NCI-H345 treated with DMSO at 0.1 percent for 48 hours (cell line): ENCODE measurements around the gene PISD.
"Not testable (repeated sequence)": the region's sequence is repeated elsewhere in the genome, so short reads cannot be mapped to it uniquely, and the experiment has no call there.

ENCODE experiments used
- DNase-seq: peaks from one replicate; lab custom pipeline; 2025; ENCODE audit not compliant: unreplicated experiment; lab: John Stamatoyannopoulos, UW

The PISD gene

DNA sequence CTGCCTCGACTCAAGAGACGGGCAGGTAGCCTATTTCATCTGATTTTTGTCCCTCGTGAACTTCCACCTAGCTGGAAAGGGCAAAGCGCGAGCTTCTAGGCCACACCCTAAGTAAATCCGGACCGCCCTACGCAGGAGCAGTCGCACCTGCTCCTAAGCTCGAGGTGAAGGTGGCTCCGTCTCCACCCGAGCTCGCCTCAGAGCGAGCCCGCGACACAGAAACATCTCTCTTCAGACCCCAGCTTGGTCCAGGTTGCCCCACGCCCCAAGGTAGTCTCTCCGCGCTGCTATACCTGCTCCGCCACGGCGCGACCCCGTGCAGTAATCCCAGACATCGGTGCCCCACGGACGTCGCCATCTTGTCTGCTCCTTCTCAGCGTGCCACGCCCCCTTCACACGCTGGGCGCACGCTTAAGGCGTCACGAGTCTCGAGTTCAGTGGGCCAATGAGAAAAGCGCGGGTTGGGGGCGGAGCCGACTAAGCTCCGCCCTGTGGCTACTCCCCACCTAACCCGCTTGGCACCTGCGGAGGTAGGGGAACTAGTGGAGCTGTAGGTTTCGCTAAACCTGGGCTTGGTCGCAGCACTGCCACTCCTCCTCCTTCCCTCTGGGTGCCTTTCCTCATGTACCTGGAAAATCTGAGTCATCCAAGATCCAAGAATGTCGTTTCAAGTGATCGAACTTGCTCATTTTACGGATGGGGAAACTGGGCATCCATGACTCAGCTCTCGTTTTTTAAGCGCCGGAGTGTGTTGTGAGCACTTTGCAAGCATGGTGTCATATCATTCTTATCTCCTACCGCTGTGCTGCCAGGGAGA, at the start of gene PISD:
PISD (minus strand) TSS at position 365 of the 817 bp plus-strand sequence; CDS start at position 358, 7 bp downstream.
- DNase-seq: peak; percentile 89

DNA sequence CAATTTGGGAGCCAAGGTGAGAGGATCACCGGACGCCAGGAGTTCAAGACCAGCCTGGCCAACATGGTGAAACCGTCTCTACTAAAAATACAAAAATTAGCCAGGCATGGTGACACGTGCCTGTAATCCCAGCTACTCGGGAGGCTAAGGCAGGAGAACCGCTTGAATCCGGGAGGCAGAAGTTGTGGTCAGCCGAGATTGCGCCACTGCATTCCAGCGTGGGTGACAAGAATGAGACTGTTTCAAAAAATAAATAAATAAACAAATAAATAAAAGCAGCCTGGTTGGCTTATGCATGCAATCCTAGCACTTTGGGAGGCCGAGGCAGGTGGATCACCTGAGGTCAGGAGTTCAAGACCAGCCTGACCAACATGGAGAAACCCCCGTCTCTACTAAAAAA, 49.2 kb upstream of the PISD start:
- not testable (repeated sequence) for DNase-seq

DNA sequence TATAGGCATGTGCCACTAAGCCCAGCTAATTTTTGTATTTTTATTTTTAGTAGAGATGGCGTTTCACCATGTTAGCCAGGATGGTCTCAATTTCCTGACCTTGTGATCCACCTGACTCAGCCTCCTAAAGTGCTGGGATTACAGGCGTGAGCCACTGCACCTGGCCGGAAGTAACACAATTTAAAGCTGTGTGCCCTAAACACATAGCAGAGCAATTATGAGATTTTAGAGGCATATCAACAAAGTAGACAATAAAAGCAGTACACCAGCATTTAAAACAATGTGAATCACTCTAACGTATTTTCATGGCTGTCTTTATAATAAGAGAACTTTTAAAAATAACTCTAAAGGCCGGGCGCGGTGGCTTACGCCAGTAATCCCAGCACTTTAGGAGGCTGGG, 45.5 kb upstream of the PISD start:
- DNase-seq: no peak

DNA sequence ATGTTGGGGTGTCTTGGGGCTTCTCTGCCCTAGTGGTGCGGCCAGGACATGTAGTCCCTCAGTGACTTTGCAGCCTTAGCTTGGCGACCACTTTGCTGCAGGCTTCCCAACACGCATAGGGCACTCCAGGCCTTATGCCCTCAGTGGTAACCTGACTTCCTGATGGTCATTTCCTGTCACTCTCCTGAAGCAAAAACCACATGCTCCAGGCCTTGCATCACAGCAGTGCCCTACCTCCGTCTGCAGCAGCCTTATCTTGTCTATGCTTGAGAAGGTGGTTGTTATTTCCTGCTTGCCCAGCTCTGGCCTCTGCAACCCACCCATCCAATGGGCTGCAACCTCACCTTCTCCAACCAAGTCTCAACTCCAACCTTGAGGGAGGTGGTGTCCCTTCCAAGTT, 33.4 kb upstream of the PISD start:
- DNase-seq: no peak

DNA sequence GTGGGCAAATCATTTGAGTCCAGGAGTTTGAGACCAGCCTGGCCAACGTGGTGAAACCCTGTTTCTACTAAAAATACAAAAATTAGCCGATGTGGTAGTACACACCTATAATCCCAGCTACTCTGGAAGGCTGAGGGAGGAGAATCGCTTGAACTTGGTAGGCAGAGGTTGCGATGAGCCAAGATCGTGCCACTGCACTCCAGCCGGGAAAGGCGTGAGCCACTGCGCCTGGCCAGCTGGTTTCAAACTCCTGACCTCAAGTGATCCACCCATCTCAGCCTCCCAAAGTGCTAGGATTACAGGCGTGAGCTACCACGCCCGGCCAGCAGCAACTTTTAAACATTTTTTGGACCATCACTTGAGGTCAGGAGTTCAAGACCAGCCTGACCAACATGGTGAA, 32.0 kb upstream of the PISD start:
- not testable (repeated sequence) for DNase-seq

DNA sequence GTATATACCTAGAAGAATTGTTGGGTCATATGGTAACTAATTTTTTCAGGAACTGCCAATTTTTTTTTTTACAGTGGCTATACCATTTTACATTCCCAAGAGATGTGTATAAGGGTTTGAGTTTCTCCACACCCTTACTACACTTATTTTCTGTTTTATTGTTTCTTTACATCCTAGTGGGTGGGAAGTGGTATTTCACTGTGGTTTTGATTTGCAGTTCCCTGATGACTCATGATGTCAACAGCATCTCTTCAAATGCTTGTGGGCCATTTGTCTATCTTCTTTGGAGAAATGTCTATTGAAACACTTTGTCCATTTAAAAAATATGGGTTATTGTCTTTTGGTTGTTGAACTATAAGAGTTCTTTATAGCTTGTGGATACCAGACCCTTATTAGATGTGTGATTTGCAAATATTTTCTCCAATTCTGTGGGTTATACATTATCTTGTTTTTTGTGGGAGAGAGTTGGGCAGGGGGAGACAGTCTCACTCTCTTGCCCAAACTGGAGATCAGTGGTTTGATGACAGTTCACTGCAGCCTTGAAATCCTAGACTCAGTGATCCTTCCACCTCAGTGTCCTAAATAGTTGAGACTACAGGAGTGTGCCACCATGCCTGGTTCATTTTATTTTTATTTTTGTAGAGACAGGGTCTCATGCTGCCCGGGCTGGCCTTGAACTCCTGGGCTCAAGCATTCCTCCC, 30.3 kb upstream of the PISD start:
- DNase-seq: no peak

DNA sequence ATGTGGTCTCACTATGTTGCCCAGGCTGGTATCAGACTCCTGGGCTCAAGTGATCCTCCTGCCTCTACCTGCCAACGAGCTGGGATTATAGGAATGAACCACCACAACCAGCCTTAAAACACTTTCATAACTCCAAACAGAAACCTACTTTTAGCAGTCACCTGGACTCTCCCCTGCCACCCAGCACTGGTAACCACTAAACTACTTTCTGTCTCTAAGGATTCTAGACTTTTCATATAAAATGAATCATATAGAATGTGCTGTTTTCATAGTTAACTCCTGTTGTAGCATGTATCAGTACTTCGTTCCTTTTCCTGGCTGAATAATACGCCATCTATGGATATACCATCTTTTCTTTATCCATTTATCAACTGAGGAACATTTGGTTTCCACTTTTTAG, 29.4 kb upstream of the PISD start:
- no peak for DNase-seq

DNA sequence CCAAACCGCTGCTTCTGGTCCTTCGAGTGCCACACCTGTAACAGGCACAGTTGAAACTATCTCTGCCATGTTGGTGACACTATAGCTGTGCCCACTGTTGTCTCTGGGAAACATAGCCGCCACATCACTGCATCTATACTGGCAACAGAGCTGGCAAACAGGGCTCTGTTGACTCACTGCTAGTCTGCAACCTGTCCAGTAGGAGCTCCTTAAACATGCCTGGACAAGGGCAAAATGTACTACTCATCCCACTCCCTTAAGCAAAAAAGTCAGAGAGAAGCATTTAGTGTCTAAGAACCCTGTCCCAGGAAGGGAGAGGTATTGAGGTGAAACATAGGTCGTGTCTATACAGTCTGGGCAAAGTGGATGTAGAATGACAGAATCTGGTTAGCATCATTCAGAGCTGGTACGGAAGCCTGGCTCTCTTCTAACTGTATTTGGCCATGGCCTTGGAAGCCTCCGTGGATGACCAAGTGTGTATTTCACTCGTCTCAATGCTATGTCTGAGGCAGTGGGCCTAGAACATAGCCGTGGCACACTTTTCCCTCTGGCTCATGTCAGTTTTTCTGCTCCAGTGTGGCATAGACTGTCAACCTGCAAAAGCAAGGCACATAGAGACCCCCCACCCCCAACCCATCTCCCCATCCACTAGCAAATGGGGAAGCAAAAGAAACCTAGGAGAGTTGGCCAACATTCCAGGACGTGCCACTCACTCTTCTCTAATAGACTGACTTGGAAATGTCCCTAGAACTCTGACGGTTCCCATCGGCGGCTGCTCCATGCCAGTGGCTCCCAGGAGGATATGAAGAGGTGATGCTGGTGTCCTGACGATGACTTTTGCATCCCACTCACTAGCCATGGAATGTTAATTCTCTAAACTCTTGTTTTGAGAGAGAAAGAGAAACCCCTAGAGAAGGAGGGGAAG, 21.4 kb upstream of the PISD start:
- no peak for DNase-seq

DNA sequence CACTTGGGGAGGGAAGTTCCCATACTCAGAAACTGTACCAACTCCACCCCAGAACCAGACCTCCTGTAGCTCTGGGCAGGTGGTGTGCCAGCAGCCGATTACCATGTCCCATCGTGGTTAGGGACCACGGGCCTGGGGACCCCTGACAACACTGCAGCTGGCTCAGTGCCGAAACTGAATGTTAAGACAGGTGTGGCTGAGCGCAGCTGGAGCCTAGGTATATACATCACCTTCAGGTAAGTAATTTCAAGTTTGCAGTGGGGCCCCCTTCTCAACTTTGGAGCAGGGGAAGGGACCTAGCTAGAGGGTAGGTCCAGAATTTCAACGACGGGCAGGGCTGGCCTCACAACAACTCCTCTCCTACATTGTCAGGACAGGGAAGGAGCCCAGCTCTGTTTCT, 20.7 kb upstream of the PISD start:
- DNase-seq: no peak

DNA sequence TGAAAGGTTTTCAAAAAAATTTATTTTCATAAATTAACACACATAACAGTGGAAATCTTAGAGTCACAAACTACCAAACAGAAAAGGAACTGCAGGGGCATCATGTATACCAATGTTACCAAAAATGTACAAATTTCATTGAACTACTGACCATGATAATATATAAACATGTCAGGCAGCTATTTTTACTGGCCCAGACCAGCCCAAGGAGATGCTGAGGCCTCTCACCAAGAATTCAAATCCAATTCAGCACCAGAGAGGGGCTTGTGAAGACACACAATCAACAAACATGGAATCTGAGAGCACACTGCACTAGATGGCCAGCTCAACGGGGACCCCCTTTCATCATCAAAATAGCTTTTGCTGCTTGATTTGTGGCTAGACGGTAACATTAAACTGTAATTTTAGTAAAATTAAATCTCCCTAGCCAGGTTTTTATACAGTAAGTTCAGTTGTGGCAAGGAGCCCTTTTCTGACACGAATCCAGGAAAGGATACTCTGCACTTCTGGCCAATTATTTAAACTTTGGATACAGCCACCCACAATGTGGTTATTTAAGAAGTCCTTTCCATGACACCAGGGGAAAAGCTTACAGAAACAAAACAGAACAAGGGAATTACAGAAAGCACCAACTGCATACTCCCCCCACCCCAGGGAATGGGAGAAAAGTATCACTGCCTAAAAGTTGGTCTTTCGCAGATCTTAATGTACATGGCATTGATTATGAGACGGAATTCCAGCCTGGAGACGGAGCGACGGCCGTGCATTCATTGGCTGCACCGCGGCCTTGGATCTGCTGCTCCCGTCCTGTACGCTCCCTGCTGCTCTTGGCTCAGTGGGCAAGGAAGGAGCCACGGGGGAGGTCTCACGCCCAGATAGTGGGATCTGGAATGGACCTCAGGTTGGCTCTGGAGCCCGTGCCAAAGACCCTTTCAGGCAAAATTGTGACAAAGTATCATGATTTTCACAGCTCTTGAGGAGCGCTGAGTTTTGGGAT, 19.6 kb upstream of the PISD start:
- no peak for DNase-seq

DNA sequence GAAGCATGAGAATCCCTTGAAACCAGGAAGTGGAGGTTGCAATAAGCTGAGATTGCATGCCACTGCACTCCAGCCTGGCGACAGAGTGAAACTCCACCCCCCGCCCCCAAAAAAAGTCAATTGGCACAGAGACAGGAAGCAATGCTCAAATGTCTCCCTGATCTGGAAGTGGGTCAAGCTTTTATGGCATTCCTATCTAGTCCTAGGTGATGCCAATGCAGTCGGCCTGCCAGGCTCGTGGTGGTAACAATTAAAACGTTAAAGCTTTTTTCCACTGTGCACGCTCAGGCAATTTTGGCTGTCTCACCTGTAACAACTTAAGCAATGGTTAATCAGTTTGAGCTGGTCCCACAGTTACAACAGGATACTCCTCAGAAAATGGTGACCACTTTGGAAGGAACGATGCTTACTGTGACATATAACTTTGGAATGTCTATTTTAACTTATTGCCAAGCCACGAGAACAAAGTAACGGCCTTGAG, 18.9 kb upstream of the PISD start:
- no peak for DNase-seq

DNA sequence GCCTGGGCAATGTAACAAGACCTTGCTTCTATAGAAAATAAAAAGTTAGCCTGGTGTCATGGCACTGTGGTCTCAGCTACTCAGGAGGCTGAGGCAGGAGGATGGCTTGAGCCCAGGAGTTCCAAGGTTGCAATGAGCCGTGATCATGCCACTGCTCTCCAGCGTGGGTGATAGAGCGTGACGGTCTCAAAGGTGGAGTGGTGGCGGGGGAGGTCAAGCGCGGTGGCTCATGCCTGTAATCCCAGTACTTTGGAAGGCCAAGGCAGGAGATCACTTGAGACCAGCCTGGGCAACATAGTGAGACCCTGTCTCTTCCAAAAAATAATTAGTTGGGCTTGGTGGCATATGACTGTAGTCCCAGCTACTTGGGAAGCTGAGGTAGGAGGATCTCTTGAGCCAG, 16.7 kb upstream of the PISD start:
- no peak for DNase-seq

DNA sequence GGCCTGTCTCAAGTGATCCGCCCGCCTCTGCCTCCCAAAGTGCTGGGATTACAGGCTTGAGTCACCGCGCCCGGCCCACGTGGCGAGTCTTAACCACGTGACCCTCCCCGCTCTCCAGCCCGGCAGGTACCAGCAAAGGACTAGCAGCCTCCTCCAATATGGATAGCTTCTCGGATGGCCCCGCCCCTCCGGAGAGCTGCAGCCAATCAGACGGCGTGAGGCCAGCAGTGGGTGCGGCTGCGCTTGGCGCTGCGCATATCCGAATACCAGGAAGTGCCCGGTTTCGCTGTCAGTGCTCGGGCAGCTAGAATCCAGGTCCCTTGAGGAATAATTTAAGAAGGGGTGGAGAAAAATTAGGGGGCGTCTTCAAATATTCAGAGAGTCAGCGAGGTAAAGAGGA, 14.7 kb upstream of the PISD start:
- DNase-seq: peak; percentile 77

DNA sequence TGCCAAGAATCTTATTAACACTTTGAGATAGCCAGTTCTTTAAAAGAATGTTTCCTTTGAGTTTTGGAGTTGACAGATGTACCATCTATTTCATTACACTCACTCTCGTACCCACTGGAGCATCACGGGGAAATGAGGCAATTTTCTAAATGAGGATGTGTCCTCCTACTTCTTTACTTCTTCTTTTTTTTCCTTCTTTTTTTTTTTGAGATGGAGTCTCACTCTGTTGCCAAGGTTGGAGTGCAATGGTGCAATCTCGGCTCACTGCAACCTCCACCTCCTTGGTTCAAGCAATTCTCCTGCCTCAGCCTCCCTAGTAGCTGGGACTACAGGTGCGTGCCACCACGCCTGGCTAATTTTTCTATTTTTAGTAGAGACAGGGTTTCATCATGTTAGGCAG, 12.2 kb upstream of the PISD start:
- DNase-seq: not testable (repeated sequence)

DNA sequence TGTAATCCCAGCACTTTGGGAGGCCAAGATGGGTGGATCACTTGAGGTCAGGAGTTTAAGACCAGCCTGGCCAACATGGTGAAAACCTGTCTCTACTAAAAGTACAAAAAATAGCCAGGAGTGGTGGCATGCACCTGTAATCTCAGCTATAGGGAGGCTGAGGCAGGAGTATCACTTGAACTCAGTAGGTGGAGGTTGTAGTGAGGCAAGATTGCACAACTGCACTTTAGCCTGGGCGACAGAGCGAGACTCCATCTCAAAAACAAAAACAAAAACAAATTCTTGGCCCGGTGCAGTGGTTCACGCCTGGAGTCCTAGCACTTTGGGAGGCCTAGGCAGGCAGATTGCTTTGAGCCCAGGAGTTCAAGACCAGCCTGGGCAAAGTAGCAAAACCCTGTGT, 6.8 kb upstream of the PISD start:
- not testable (repeated sequence) for DNase-seq

DNA sequence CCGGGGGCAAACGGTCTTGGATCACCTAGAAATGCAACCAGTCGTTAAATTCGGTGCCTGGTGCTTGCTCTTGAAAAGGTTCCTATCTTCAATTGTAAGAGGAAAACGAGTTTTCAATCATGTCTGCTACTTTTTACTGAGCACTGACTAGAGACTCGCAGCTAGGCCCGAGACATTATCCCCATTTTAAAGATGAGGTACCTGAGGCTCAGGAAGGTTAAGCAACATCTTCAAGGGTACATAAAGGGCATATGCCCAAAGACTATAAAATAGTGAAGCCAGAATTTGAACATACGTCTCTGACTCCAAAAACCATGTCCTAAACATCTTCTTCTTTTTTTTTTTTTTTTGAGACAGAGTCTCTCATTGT, 638 bp upstream of the PISD start:
- no peak for DNase-seq

DNA sequence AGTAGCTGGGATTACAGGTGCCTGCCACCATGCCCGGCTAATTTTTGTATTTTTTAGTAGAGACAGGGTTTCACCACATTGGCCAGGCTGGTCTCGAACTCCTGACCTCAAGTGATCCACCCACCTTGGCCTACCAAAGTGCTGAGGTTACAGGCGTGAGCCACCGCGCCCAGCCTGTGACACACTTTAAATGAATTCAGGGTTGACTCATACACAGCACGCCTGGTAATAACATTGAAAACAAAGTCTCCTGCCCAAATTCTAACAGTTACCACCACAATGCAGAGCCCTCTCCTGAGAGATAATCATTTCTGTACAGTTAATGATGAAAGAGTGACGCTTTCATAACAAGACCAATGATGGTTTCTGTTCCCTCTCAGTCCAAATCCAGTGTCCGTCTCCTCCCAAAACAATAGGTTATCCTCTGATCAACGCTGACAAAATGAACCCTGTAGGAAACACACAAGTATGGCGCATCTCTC, 1.1 kb downstream of the PISD start:
- not testable (repeated sequence) for DNase-seq

DNA sequence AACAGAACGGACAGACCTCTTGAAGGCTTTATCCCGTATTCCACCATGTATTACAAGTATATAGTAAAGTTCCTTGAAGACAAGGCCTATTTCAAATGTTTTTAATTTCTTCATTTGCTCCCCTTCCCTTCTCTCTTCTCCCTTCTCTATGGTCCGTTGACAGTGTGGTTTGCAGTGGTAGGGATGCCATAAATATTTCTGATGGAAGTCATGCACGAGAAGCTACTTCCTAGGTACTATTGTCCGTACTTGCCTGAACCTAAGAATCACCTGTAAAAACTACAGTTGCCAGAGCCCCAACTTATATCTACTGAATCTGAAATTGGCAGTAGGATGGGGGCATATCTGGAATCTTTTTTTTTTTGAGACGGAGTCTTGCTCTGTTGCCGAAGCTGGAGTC, 2.8 kb downstream of the PISD start:
- no peak for DNase-seq

DNA sequence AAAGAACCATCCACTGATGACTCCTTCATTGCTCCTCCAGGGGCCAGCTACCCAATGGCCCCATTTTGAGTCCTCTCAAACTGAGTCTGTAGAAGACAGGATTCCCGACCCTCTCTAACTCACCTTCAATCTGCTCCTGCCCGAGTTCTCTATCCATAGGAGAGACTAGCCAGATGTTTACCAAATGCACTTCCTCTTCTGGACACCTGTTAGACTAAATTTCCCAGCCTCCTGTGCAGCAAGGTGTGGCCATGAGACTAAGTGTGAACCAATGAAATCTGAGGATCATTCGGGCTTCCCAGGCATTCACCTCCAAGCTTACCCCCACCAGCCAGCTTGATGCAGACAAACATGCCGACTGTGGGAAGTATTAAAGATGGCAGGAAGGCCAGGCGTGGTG, 7.6 kb downstream of the PISD start:
- DNase-seq: no peak

DNA sequence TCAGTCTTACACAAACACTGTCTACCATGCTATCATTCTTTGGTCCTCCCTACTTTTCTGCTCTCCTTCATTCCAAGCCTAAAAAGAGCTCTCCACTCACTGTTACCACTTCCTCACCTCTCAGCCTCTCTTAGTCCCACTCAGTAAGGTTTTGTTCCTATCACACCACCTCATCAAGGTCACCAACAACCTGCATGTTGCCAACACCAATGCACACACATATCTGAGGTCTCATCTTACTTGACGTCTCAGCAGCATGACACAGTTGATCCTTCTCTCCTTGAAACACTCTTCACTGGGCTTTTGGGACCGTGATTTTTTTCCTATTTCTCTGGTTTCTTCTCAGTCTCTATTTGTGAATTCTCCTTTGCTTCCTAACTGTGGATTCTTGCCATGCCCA, 8.1 kb downstream of the PISD start:
- DNase-seq: no peak
